Measurements from ENCODE around the gene NEDD8. TPM values are rescaled to one million over a fixed set of nuclear protein-coding genes. Genes with fewer than 3 reads are reported as not detected.

The NEDD8 gene
- total and polyA plus RNA-seq, 10 donors, result 98.6 to 237 (median 127) TPM

DNA sequence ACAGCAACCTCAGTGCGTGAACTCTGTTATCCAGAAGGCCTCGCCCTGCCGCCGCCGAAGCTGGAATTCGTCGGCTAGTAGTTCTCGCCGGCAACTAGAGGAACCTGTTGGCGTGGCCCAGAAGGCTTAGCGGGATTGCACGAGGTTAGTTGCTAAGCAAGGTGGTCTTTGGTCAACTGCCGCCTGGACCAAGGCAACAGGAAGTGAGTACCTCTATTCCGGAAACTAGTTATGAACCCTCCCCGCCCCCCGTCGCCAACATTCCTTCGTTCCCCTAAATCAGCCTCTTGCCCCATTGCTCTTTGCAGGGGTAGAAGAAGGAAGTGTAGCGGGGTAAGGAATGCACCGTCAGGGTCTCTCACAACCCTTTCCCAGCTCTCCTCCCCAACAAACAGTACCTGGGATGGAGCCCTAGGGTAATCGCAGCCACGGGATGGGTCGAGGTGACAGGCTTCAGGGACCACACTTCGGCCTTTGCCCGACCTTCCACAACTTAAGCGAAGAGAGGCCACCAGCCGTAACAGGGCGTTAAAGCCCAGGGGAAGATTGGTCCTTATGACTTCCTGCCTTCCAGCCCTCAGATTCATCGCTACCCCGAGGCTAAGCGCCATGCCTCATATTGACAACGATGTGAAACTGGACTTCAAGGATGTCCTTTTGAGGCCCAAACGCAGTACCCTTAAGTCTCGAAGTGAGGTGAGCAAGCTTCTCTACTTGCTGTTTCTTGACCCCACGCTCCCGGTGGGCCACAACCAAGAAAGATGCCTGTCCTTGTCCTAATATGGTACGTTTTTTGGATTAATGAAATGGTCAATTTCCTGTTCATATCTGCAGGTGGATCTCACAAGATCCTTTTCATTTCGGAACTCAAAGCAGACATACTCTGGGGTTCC, 724 bp upstream of the NEDD8 start, which contains the start of gene GMPR2:
TSS of gene GMPR2 (plus strand) at position 285 of the 893 bp plus-strand sequence. CDS start at position 610, 325 bp downstream.
- H3K4me1 ChIP-seq, result peaks cover 25 to 90% (median 52%) of the 10 kb centered on the region in 6 donors
- peak within 1 kb of the TSS; percentile 71 to 96 (median 89) for H3K4me3 ChIP-seq
- DNase-seq, result peak; percentile 95
- 3 to 5% (median 4%) methylated on average over 25 to 38 of the region's 38 CpGs for WGBS, 5 donors
- H3K27me3 ChIP-seq (replicated peaks in 1 of 7), result no peaks in the 10 kb centered on the region
- peaks cover 0 to 49% (median 34%) of the 10 kb centered on the region in 6 donors for H3K36me3 ChIP-seq
- no peaks in the 10 kb centered on the region for H3K9me3 ChIP-seq
- intact Hi-C loops (cut with DNase I; ENCODE audit: low total_unique reads), result no loop called here
- H3K27ac ChIP-seq, result peak within 1 kb of the TSS; percentile 89 to 99 (median 94)
- TF ChIP-seq, protein P1, sequence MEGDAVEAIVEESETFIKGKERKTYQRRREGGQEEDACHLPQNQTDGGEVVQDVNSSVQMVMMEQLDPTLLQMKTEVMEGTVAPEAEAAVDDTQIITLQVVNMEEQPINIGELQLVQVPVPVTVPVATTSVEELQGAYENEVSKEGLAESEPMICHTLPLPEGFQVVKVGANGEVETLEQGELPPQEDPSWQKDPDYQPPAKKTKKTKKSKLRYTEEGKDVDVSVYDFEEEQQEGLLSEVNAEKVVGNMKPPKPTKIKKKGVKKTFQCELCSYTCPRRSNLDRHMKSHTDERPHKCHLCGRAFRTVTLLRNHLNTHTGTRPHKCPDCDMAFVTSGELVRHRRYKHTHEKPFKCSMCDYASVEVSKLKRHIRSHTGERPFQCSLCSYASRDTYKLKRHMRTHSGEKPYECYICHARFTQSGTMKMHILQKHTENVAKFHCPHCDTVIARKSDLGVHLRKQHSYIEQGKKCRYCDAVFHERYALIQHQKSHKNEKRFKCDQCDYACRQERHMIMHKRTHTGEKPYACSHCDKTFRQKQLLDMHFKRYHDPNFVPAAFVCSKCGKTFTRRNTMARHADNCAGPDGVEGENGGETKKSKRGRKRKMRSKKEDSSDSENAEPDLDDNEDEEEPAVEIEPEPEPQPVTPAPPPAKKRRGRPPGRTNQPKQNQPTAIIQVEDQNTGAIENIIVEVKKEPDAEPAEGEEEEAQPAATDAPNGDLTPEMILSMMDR (IDR thresholded peaks at IDR 0.05 in 8 of 11, conservative IDR thresholded peaks at IDR 0.05 in 3 of 11), result peak in 1 of 11 experiments; percentile 11
- TF ChIP-seq POLR2A (IDR thresholded peaks at IDR 0.05) (no peak), POLR2AphosphoS5 (IDR thresholded peaks at IDR 0.05) (peak; percentile 3 to 75 (median 70))

DNA sequence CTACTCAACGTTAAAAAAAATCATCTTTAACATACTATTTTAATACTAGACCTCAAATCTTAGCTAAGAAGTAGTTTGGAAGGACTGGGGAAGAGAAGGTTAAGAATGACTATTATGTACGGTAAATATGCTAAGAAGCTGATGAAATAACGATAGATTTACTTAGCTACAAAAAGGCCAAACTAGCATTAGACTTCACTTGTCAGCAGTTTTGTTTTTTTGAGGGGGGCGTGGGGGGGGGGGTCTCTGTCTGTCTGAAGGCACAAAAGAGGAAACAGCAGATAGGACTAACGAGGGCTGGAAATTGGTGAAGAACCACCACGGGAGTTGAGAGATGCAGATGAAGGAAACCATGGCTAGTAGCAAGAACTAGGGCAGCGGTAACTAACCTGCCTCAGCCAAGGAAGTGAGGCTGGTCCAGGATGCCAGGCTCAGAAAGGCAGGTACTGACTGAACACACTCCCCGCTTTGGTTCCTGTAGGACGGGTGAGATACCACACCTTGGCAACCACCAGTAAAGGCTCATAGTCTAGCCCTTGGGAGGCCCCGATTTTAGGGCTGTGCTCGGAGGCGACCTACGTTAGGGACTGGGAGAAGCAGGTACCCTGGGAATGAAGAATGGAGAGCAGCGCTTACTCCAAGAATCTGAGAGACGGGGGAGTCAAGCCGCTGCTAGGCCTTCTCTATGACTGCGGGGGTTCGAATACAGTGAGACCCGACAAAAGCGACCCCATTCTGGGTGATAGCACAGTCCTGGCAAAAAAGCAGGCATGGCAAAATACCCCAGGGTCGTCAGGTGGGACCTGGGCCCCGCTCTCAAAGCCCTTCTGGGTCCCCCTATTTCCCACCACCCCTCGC, 675 bp downstream of the NEDD8 start:
- TF ChIP-seq POLR2AphosphoS5 (IDR thresholded peaks at IDR 0.05), result no peak
- TF ChIP-seq POLR2A (IDR thresholded peaks at IDR 0.05), result no peak
- TF ChIP-seq, protein P1 (IDR thresholded peaks at IDR 0.05 in 8 of 11, conservative IDR thresholded peaks at IDR 0.05 in 3 of 11), result no peak
- no peak for DNase-seq
- 11 to 15% (median 12%) methylated on average over 19 to 23 of the region's 23 CpGs for WGBS, 5 donors
- peak overlapping the region; percentile 89 to 99 (median 94) for H3K27ac ChIP-seq
- H3K4me1 ChIP-seq, result peaks cover 25 to 90% (median 49%) of the 10 kb centered on the region in 6 donors
- H3K4me3 ChIP-seq, result peak overlapping the region; percentile 71 to 96 (median 89)
- H3K9me3 ChIP-seq, result no peaks in the 10 kb centered on the region
- intact Hi-C loops (cut with DNase I; ENCODE audit: low total_unique reads), result no loop called here
- H3K27me3 ChIP-seq (replicated peaks in 1 of 7), result no peaks in the 10 kb centered on the region
- H3K36me3 ChIP-seq, result peaks cover 0 to 42% (median 22%) of the 10 kb centered on the region in 6 donors

DNA sequence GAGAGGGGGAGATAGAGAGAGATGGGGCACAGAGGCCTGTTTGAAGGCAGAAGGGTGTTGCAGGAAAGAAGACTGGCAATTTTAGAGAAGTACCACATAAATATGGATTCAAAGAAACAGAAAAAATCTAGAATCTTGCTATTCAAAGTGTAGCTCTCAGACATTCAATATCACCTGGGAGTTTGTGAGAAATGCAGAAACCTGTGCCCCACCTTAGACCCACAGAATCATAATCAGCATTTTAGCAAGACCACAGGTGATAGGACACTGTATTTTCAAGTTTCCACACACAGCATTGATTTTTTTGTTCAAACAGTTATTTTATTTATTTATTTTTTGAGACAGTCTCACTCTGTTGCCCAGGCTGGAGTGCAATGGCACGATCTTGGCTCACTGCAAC, 3.3 kb downstream of the NEDD8 start:
- WGBS, 5 donors, result 0 to 91% (median 0%) methylated on average over 1 of the region's 1 CpG

More for the DNA sequence above, 3.3 kb downstream of the NEDD8 start:
- Histone ChIP-seq H3K9me3 (no peaks in the 10 kb centered on the region), H3K4me1 (peaks cover 20 to 78% (median 35%) of the 10 kb centered on the region in 6 donors), H3K4me3 (no peak overlapping the region), H3K27ac (no peak overlapping the region), H3K27me3 (replicated peaks in 1 of 7) (no peaks in the 10 kb centered on the region), H3K36me3 (peaks cover 0 to 35% (median 7%) of the 10 kb centered on the region in 6 donors)
- TF ChIP-seq POLR2A (IDR thresholded peaks at IDR 0.05) (no peak), POLR2AphosphoS5 (IDR thresholded peaks at IDR 0.05) (no peak)
- TF ChIP-seq, protein P1 (IDR thresholded peaks at IDR 0.05 in 8 of 11, conservative IDR thresholded peaks at IDR 0.05 in 3 of 11), result no peak
- DNase-seq, result no peak
- intact Hi-C loops (cut with DNase I; ENCODE audit: low total_unique reads), result no loop called here

Measured in spleen (tissue), 11 donors.